GM19395 (cell line): ENCODE measurements around the gene P2RX3.
A peak's percentile ranks its signal among the peaks of the same experiment; 100 is the strongest.
"Not testable (repeated sequence)": the region's sequence is repeated elsewhere in the genome, so short reads cannot be mapped to it uniquely, and the experiment has no call there.

Source experiments
- ATAC-seq: cut with Tn5 transposase; IDR thresholded peaks from one replicate; pipeline ENCODE4 v1.9.1; 2021; ENCODE audit warnings: mild to moderate bottlenecking, moderate library complexity; ENCODE audit not compliant: unreplicated experiment

The P2RX3 gene

GRCh38 chr11:57394203-57394965, 56.2 kb downstream of the P2RX3 start:
- ATAC-seq: no peak

GRCh38 chr11:57395905-57396623, 57.9 kb downstream of the P2RX3 start:
- no peak for ATAC-seq

GRCh38 chr11:57396744-57397143, 58.6 kb downstream of the P2RX3 start:
- ATAC-seq: no peak

GRCh38 chr11:57397394-57397990, 59.3 kb downstream of the P2RX3 start:
- no peak for ATAC-seq

GRCh38 chr11:57399221-57399620, 61.1 kb downstream of the P2RX3 start:
- ATAC-seq: no peak

GRCh38 chr11:57399972-57400578, 61.9 kb downstream of the P2RX3 start:
- ATAC-seq: no peak

- no peak for ATAC-seq
Observed at GRCh38 chr11:57402188-57403002, 64.2 kb downstream of the P2RX3 start.

- ATAC-seq: not testable (repeated sequence)
Observed at GRCh38 chr11:57403003-57403801, 65.0 kb downstream of the P2RX3 start.

GRCh38 chr11:57403802-57404147, 65.6 kb downstream of the P2RX3 start:
- no peak for ATAC-seq

GRCh38 chr11:57405271-57405860, 67.2 kb downstream of the P2RX3 start:
- ATAC-seq: no peak

- peak; percentile 87 for ATAC-seq
Observed at GRCh38 chr11:57406337-57406904, 68.3 kb downstream of the P2RX3 start.

GRCh38 chr11:57407010-57407920, 69.1 kb downstream of the P2RX3 start:
- ATAC-seq: no peak

- ATAC-seq: no peak
Observed at GRCh38 chr11:57407941-57408475, 69.9 kb downstream of the P2RX3 start.

- ATAC-seq: no peak
Observed at GRCh38 chr11:57408771-57409170, 70.6 kb downstream of the P2RX3 start.

GRCh38 chr11:57409321-57410100, 71.4 kb downstream of the P2RX3 start:
- ATAC-seq: no peak

- ATAC-seq: no peak
Observed at GRCh38 chr11:57410287-57410686, 72.1 kb downstream of the P2RX3 start.

GRCh38 chr11:57413681-57414080, 75.5 kb downstream of the P2RX3 start:
- no peak for ATAC-seq
